Nephron progenitor cell (in vitro differentiated cells): Measurements from ENCODE around the gene NHLRC2.
"Not testable (repeated sequence)": the region's sequence is repeated elsewhere in the genome, so short reads cannot be mapped to it uniquely, and the experiment has no call there.

Source experiments
- DNase-seq: peaks from one replicate; pipeline ENCODE4 v3.0.0; 2021
- H3K27ac Mint-ChIP-seq: 2 replicates; pipeline ENCODE4 v1.8.0; 2021; ENCODE audit warnings: mild to moderate bottlenecking, moderate library complexity, mixed read lengths
- H3K27me3 Mint-ChIP-seq: 2 replicates; pipeline ENCODE4 v1.8.0; 2021; ENCODE audit warnings: mild to moderate bottlenecking, low read depth, mixed read lengths; ENCODE audit not compliant: poor library complexity
- H3K36me3 Mint-ChIP-seq: 2 replicates; pipeline ENCODE4 v1.8.0; 2021; ENCODE audit warnings: low read depth, mixed read lengths
- H3K4me1 Mint-ChIP-seq: 2 replicates; pipeline ENCODE4 v1.8.0; 2021; ENCODE audit warnings: mixed read lengths
- H3K4me3 Mint-ChIP-seq: 2 replicates; pipeline ENCODE4 v1.8.0; 2021; ENCODE audit warnings: mild to moderate bottlenecking, moderate library complexity, mixed read lengths
- H3K9me3 Mint-ChIP-seq: 2 replicates; pipeline ENCODE4 v1.8.0; 2021; ENCODE audit warnings: mild to moderate bottlenecking, moderate library complexity, mixed read lengths
- CTCF ChIP-seq: fragments of 200-600 bp; sonication (generic); IDR thresholded peaks from 2 replicates; pipeline ENCODE4 v1.5.0; 2021; ENCODE audit warnings: antibody characterized with exemption

NHLRC2 gene

DNA sequence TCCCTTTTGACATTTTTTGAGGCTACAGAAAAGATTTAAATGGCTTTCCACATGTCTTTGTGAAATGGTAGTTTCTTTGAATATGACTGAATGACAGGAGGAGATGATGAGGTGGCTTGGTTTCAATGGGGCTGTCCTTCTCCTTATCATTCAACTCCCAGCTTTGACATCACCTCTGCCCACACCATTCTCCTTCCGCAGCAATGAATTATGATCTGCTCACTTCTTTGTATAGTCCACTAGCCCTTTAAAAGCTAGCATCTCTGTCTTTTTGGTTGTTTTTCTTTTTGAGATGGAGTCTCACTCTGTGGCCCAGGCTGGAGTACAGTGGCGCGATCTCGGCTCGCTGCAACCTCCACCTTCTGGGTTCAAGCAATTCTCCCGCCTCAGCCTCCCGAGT, 32.3 kb upstream of the NHLRC2 start:
- no peaks in the 10 kb centered on the region for H3K36me3 Mint-ChIP-seq
- H3K27ac Mint-ChIP-seq: no peak overlapping the region
- no peaks in the 10 kb centered on the region for H3K9me3 Mint-ChIP-seq
- DNase-seq: no peak
- peaks cover 9% of the 10 kb centered on the region for H3K27me3 Mint-ChIP-seq
- no peaks in the 10 kb centered on the region for H3K4me1 Mint-ChIP-seq
- TF ChIP-seq CTCF: no peak
- H3K4me3 Mint-ChIP-seq: no peak overlapping the region

DNA sequence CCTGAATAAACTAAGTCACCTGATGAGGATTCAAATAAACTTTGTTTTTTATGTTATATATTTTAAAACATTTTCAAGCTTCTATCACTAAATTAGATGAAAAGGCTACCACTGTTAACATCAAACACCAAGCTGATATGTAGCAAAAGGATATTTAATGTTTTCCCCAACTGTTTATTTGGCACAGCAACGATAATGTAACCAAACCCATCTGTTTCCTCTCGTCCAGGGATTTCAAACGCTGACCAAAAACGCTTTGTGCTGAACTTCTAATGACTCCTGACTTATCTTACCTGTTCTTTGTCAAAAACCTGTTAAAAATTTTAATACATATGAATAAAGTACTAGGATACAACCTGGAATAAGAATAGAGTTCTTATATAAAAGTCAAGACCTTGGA, 31.1 kb upstream of the NHLRC2 start:
- Mint-ChIP-seq H3K36me3 (no peaks in the 10 kb centered on the region), H3K4me3 (no peak overlapping the region), H3K27ac (no peak overlapping the region), H3K27me3 (peaks cover 9% of the 10 kb centered on the region), H3K4me1 (no peaks in the 10 kb centered on the region), H3K9me3 (peaks cover under 1% of the 10 kb centered on the region)
- TF ChIP-seq CTCF: no peak
- DNase-seq: no peak

DNA sequence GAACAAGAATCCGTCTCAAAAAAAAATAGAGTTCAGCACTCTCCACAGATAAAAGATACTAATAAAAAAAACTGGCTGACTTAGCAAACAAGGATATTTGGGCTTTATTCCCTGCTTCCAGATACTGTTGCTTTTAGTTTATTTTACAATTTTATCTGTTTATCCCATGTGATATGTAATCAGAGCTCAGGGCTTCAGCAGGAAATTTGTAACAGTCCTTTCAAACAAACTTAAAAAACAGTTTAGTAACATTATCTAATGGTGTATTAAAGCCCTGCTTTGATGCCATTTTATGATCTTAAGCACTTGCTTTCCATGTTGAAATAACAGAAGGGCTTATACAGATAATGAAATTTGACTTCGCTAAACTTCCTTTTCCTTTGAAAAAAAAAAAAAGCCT, 28.7 kb upstream of the NHLRC2 start:
- Mint-ChIP-seq H3K4me1 (no peaks in the 10 kb centered on the region), H3K9me3 (peaks cover 5% of the 10 kb centered on the region), H3K4me3 (no peak overlapping the region), H3K27me3 (peaks cover 3% of the 10 kb centered on the region), H3K27ac (no peak overlapping the region), H3K36me3 (no peaks in the 10 kb centered on the region)
- DNase-seq: no peak
- no peak for TF ChIP-seq CTCF

GRCh38 chr10:113828567-113828966, 25.9 kb upstream of the NHLRC2 start:
- DNase-seq, H3K9me3 Mint-ChIP-seq, H3K27me3 Mint-ChIP-seq, H3K36me3 Mint-ChIP-seq, H3K4me1 Mint-ChIP-seq, H3K27ac Mint-ChIP-seq, H3K4me3 Mint-ChIP-seq: not testable (repeated sequence)

- no peaks in the 10 kb centered on the region for H3K4me1 Mint-ChIP-seq
- TF ChIP-seq CTCF: no peak
- peaks cover 4% of the 10 kb centered on the region for H3K27me3 Mint-ChIP-seq
- no peaks in the 10 kb centered on the region for H3K9me3 Mint-ChIP-seq
- no peak for DNase-seq
- H3K27ac Mint-ChIP-seq: no peak overlapping the region
- peaks cover 30% of the 10 kb centered on the region for H3K36me3 Mint-ChIP-seq
- no peak overlapping the region for H3K4me3 Mint-ChIP-seq
Observed at GRCh38 chr10:113842171-113842570, 12.3 kb upstream of the NHLRC2 start.

DNA sequence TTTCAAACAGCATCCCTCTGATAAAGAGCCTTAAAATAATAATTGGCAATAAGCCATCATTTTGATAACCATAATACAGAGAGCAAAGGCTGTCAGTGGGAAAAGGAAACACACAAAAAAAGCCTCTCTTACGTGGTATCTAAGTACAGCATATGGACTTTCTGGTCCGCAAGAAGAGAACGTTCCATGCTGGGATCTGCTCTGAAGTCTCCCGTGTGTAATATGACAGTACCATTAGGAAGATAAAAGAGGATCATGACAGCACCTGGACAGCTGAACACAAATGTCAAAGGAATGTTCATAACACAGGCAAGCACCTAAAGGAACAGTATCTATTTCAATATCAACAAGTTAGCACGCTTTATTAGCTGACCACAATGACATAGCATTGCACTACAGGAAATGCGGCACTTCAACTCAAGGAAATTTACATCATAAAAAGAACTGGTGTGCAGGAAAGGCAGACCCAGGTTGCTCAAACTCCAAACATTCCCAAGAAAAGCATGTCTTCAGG, 10.4 kb upstream of the NHLRC2 start:
- TF ChIP-seq CTCF: no peak
- H3K9me3 Mint-ChIP-seq: no peaks in the 10 kb centered on the region
- no peak overlapping the region for H3K27ac Mint-ChIP-seq
- no peak overlapping the region for H3K4me3 Mint-ChIP-seq
- peaks cover 42% of the 10 kb centered on the region for H3K36me3 Mint-ChIP-seq
- peaks cover 14% of the 10 kb centered on the region for H3K4me1 Mint-ChIP-seq
- H3K27me3 Mint-ChIP-seq: peaks cover 6% of the 10 kb centered on the region
- DNase-seq: no peak
